Measurements from ENCODE around the gene DLGAP1.

GRCh38 chr18:4284528-4284927 is 170.6 kb downstream of the DLGAP1 start:
- TF ChIP-seq JUN (IDR thresholded peaks at IDR 0.05; ENCODE audit: low read depth, low read length) (no peak), POLR2A (IDR thresholded peaks at IDR 0.05; ENCODE audit: control extremely low read depth in 1 of 2, low read depth in 2 of 2, low read length in 2 of 2) (no peak), EZH2 (IDR thresholded peaks at IDR 0.05; ENCODE audit: low read depth, low read length, severe bottlenecking) (no peak), CEBPB (IDR thresholded peaks at IDR 0.05; ENCODE audit: low read depth, low read length) (no peak), TCF12 (IDR thresholded peaks at IDR 0.05; ENCODE audit: low read depth, low read length) (no peak), POU5F1 (IDR thresholded peaks at IDR 0.05; ENCODE audit: low read depth, low read length) (no peak), SUZ12 (IDR thresholded peaks at IDR 0.05; ENCODE audit: low read length) (no peak), SP1 (IDR thresholded peaks at IDR 0.05; ENCODE audit: low read depth, low read length) (no peak), POLR2AphosphoS5 (IDR thresholded peaks at IDR 0.05; ENCODE audit: low read depth, low read length) (no peak), CHD2 (IDR thresholded peaks at IDR 0.05; ENCODE audit: low read length) (no peak), KDM1A (IDR thresholded peaks at IDR 0.05; ENCODE audit: borderline replicate concordance, low read length) (no peak), MAFK (IDR thresholded peaks at IDR 0.05; ENCODE audit: low read depth, low read length) (no peak)
- TF ChIP-seq, protein P1, sequence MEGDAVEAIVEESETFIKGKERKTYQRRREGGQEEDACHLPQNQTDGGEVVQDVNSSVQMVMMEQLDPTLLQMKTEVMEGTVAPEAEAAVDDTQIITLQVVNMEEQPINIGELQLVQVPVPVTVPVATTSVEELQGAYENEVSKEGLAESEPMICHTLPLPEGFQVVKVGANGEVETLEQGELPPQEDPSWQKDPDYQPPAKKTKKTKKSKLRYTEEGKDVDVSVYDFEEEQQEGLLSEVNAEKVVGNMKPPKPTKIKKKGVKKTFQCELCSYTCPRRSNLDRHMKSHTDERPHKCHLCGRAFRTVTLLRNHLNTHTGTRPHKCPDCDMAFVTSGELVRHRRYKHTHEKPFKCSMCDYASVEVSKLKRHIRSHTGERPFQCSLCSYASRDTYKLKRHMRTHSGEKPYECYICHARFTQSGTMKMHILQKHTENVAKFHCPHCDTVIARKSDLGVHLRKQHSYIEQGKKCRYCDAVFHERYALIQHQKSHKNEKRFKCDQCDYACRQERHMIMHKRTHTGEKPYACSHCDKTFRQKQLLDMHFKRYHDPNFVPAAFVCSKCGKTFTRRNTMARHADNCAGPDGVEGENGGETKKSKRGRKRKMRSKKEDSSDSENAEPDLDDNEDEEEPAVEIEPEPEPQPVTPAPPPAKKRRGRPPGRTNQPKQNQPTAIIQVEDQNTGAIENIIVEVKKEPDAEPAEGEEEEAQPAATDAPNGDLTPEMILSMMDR (IDR thresholded peaks at IDR 0.05; ENCODE audit: control extremely low read depth in 1 of 3, insufficient read depth in 1 of 3, low read depth in 1 of 3, low read length in 3 of 3): no peak
- TF ChIP-seq, protein P2, sequence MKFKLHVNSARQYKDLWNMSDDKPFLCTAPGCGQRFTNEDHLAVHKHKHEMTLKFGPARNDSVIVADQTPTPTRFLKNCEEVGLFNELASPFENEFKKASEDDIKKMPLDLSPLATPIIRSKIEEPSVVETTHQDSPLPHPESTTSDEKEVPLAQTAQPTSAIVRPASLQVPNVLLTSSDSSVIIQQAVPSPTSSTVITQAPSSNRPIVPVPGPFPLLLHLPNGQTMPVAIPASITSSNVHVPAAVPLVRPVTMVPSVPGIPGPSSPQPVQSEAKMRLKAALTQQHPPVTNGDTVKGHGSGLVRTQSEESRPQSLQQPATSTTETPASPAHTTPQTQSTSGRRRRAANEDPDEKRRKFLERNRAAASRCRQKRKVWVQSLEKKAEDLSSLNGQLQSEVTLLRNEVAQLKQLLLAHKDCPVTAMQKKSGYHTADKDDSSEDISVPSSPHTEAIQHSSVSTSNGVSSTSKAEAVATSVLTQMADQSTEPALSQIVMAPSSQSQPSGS (IDR thresholded peaks at IDR 0.05; ENCODE audit: low read length): no peak
